ENCODE measurements around the gene MYBPC2. TPM values are rescaled to one million over a fixed set of nuclear protein-coding genes. Genes with fewer than 3 reads are reported as not detected.

Gene MYBPC2
- total and polyA plus RNA-seq, 7 donors: 0.95 TPM; not detected in 6

- no peaks in the 10 kb centered on the region for H3K9me3 ChIP-seq
- no peak for DNase-seq
- H3K4me1 ChIP-seq: no peaks in the 10 kb centered on the region
- H3K27ac ChIP-seq: no peak overlapping the region
- intact Hi-C loops (cut with DNase I): no loop called here
- 77 to 86% methylated on average over 10 of the region's 10 CpGs for WGBS, 2 donors
- TF ChIP-seq EP300 (IDR thresholded peaks at IDR 0.05) (no peak), POLR2AphosphoS5 (IDR thresholded peaks at IDR 0.05) (no peak), POLR2A (IDR thresholded peaks at IDR 0.05) (no peak)
- TF ChIP-seq, protein P1, sequence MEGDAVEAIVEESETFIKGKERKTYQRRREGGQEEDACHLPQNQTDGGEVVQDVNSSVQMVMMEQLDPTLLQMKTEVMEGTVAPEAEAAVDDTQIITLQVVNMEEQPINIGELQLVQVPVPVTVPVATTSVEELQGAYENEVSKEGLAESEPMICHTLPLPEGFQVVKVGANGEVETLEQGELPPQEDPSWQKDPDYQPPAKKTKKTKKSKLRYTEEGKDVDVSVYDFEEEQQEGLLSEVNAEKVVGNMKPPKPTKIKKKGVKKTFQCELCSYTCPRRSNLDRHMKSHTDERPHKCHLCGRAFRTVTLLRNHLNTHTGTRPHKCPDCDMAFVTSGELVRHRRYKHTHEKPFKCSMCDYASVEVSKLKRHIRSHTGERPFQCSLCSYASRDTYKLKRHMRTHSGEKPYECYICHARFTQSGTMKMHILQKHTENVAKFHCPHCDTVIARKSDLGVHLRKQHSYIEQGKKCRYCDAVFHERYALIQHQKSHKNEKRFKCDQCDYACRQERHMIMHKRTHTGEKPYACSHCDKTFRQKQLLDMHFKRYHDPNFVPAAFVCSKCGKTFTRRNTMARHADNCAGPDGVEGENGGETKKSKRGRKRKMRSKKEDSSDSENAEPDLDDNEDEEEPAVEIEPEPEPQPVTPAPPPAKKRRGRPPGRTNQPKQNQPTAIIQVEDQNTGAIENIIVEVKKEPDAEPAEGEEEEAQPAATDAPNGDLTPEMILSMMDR (IDR thresholded peaks at IDR 0.05): no peak
- H3K4me3 ChIP-seq: no peak overlapping the region
- H3K27me3 ChIP-seq: no peaks in the 10 kb centered on the region
- H3K36me3 ChIP-seq: peaks cover 0 to 27% (median 9%) of the 10 kb centered on the region in 4 donors
These were observed 22.6 kb upstream of the MYBPC2 start for GRCh38 chr19:50410109-50410508.

DNA sequence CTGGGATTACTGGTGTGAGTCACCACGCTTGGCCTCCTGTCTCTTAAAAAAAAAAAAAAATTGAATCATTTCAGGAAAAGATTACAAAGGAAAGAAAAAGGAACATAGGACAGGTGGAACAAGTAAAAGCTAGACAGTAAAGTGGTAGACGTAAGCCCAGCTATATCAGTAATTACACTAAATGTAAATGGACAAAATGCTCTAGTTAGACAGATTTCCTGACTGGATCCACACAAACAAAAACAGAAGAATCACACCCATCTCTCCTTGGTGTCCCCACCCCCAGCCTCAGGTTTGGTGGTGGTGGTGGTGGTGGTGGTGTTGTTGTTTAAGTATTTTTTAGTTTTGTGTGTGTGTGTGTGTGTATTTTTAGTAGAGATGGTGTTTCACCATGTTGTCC, 20.3 kb upstream of the MYBPC2 start:
- TF ChIP-seq POLR2AphosphoS5 (IDR thresholded peaks at IDR 0.05): no peak
- 95 to 98% methylated on average over 2 of the region's 2 CpGs for WGBS, 2 donors
- Histone ChIP-seq H3K4me1 (no peaks in the 10 kb centered on the region), H3K4me3 (no peak overlapping the region), H3K36me3 (peaks cover 0 to 16% (median 9%) of the 10 kb centered on the region in 4 donors), H3K27me3 (peaks cover 0 to 10% (median 4%) of the 10 kb centered on the region in 3 donors), H3K27ac (no peak overlapping the region), H3K9me3 (no peaks in the 10 kb centered on the region)
- no peak for DNase-seq
- intact Hi-C loops (cut with DNase I): no loop called here

DNA sequence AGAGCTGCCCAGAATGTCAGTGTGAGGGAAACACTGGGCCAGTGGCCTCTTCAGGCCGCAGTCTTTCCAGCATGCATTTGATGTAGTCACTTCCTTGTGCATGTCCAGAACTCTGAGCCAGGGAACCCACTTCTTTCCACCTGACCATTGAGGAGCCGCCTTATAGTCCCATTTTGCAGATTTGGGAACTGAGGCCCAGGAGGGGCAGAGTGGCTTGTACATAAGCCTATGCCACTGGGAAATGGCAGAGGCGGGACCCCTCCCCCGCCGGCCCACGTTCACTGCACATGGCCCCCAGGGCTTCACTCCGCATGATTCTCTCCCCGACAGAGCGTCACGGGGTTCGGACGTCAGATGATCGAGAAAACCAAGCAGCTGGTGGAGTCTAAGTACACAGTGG, 19.6 kb upstream of the MYBPC2 start:
- Histone ChIP-seq H3K27me3 (peaks cover 4 to 17% (median 11%) of the 10 kb centered on the region in 3 donors), H3K27ac (no peak overlapping the region), H3K36me3 (peaks cover 0 to 16% (median 9%) of the 10 kb centered on the region in 4 donors), H3K4me1 (no peaks in the 10 kb centered on the region), H3K9me3 (no peaks in the 10 kb centered on the region), H3K4me3 (no peak overlapping the region)
- 94 to 95% methylated on average over 13 of the region's 13 CpGs for WGBS, 2 donors
- intact Hi-C loops (cut with DNase I): no loop called here
- TF ChIP-seq POLR2AphosphoS5 (IDR thresholded peaks at IDR 0.05) (no peak), POLR2A (IDR thresholded peaks at IDR 0.05) (no peak), EP300 (IDR thresholded peaks at IDR 0.05) (no peak)
- TF ChIP-seq, protein P1 (IDR thresholded peaks at IDR 0.05): no peak
- no peak for DNase-seq

DNA sequence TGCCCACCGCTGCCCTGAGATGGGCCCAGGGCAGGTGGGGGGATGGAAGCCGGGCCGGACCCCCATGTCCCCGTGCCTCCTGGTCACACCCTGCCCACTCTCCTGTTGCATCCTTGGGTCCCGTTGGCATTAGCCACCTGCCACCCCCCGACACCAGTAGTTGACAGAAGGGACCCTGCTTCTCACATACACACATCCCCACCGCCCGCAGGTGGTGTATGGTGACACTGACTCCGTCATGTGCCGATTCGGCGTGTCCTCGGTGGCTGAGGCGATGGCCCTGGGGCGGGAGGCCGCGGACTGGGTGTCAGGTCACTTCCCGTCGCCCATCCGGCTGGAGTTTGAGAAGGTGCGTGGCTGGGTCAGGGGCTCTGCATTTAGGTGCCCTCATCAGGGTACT, 19.2 kb upstream of the MYBPC2 start:
- H3K27ac ChIP-seq: no peak overlapping the region
- TF ChIP-seq POLR2A (IDR thresholded peaks at IDR 0.05) (no peak), EP300 (IDR thresholded peaks at IDR 0.05) (no peak), POLR2AphosphoS5 (IDR thresholded peaks at IDR 0.05) (no peak)
- TF ChIP-seq, protein P1 (IDR thresholded peaks at IDR 0.05): no peak
- DNase-seq: no peak
- no peak overlapping the region for H3K4me3 ChIP-seq
- H3K36me3 ChIP-seq: peaks cover 0 to 16% (median 8%) of the 10 kb centered on the region in 4 donors
- peaks cover 7 to 21% (median 15%) of the 10 kb centered on the region in 3 donors for H3K27me3 ChIP-seq
- peaks cover 0 to 4% (median 1%) of the 10 kb centered on the region in 4 donors for H3K4me1 ChIP-seq
- 95 to 97% methylated on average over 21 of the region's 21 CpGs for WGBS, 2 donors
- H3K9me3 ChIP-seq: no peaks in the 10 kb centered on the region
- intact Hi-C loops (cut with DNase I): no loop called here

DNA sequence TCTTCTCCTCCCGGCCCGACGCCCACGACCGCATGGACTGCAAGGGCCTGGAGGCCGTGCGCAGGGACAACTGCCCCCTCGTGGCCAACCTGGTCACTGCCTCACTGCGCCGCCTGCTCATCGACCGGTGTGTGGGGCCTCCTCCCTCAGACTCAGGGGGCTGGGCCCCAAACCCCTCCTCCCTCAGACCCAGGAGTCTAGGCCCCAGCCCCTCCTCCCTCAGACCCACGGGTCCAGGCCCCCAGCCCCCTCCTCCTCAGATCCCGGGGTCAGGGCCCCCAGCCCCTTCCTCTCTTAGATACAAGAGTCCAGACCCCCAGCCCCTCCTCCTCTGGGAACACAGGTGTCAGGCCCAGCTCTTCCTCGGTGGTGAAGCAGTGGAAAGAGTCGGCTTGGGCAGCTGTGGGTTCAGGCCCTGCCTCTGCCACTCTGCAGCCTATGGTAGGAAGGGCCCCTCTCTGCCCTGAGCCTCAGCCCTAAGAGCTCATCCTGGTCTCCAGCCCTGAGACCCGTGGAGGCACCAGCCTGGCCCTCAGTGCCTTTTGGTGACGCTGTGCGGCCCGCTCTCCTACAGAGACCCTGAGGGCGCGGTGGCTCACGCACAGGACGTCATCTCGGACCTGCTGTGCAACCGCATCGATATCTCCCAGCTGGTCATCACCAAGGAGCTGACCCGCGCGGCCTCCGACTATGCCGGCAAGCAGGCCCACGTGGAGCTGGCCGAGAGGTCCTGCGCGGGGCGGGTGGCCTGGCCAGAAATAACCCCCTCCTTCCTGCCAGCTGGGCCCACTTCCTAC, 17.6 kb upstream of the MYBPC2 start:
- no peak overlapping the region for H3K4me3 ChIP-seq
- 41 to 51% methylated on average over 37 of the region's 37 CpGs for WGBS, 2 donors
- H3K4me1 ChIP-seq: peaks cover 0 to 9% (median 7%) of the 10 kb centered on the region in 4 donors
- DNase-seq: peak; percentile 86
- H3K27ac ChIP-seq: no peak overlapping the region
- H3K36me3 ChIP-seq: peaks cover 0 to under 1% (median 0%) of the 10 kb centered on the region in 4 donors
- peaks cover 17 to 37% (median 31%) of the 10 kb centered on the region in 3 donors for H3K27me3 ChIP-seq
- TF ChIP-seq, protein P1 (IDR thresholded peaks at IDR 0.05): peak; percentile 66 to 90 (median 71)
- TF ChIP-seq POLR2A (IDR thresholded peaks at IDR 0.05): no peak
- no peaks in the 10 kb centered on the region for H3K9me3 ChIP-seq
- intact Hi-C loops (cut with DNase I): loop anchor here (1.0 kb wide), 2 partner anchors 47 to 59 kb away; no protein-coding TSS in a partner anchor

Measured in sigmoid colon (tissue), 7 donors.